Measurements from ENCODE around the gene KIAA1210.
"Not testable (repeated sequence)": the region's sequence is repeated elsewhere in the genome, so short reads cannot be mapped to it uniquely, and the experiment has no call there.

KIAA1210 gene

DNA sequence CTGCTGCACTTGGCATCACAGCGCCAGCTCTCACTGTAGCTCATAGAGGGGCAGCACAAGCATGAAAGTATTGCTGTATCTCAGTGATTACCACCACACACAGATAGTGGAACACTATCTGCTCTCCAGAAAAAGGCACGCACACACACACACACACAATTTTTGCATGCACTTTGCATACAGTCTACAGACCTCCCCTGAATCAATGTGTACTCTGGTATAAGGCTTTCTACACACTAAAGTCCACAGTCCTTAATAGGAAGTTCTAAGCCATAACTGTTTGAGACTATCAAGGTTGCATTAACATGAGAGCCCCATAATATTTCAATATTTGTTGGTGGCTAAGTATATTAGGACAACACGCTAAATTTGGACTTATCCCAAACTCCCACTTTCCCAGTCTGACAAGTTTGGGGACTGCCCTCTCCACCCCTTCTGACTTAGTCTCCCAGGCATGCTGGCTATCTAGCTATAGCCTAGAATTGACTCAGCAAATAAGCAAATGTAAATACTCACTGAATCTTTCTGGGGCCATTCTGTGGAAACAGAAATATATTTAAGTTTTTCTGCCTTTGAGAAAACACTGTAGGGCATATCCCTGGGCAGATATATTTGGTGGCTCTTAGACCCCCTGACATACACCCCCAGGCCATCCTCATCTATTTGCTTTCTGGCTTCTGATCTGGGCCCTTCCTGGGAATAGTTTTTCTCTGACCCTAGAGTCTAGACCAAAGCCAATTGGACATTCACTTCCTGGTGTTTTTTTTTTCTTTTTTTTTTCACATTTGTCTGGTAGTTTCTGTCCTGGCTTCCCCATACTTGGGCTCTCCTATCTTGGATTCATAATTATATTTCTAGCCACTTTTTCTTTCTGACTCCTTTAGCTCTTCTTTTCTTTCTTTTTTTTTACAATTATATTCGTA, 91.2 kb downstream of the KIAA1210 start:
- no peak for DNase-seq (ENCODE audit: low spot score)

DNA sequence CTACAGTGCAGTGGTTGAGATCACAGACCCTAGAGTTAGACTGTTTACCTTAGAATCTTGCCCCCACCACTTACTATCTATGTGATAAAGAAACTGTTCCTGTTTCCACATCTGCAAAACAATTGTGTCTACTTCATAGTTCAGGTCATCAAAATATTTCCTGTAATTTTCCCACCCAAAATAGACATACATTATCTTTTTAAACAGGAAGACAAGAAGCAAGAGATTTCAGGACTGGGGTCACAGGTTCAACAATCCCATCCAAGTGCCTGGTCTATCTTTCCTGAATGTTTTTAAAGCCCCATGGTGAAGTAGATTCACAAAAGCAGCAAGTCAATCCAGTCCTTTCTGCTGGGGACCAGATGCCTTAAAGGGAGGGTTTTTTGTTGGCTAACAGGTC, 96.6 kb downstream of the KIAA1210 start:
- no peak for DNase-seq (ENCODE audit: low spot score)

DNA sequence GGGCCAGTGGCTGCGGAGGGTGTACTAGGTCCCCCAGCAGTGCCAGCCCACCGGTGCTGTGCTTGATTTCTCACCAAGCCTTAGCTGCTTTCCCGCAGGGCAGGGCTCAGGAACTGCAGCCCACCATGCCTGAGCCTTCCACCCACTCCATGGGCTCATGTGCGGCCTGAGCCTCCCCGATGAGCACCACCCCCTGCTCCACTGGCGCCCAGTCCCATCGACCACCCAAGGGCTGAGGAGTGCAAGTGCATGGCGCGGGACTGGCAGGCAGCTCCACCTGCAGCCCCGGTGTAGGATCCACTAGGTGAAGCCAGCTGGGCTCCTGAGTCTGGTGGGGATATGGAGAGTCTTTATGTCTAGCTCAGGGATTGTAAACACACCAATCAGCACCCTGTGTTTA, 98.0 kb downstream of the KIAA1210 start:
- not testable (repeated sequence) for DNase-seq (ENCODE audit: low spot score)

DNA sequence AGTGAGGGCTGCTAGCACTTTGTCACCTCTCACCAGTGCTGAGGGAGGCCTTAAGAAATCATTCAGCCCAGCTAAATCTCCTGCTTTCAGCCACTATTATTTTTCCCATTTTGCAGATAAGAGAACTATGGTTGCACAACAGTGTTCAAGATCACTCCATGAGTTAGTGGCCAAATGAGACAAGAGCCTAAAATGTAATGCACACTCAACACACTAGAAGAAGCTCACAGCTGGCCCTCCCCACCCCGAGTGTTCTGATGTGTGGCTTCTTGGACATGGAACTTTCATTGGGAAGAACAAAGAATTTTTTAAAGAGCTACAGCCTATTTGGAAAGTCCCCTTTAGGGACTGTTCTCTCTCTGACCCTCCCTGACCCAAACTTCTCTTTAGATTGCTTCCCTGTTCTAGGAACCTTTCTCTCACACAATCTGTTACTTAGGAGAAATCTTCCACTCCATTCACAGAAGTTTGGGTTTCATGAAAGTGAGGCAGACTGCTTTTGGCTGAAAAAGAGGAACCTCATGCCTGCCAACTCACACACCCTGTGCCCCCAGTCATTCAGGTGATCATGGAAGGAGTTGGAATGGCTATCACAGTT, 98.8 kb downstream of the KIAA1210 start:
- DNase-seq (ENCODE audit: low spot score), result no peak
